22Rv1 (cell line): ENCODE results near the gene LRFN5.

ENCODE experiments used
- ZFX ChIP-seq: fragments of 450-650 bp; IDR thresholded peaks from 2 replicates; pipeline ENCODE4 v1.6.1; 2017; ENCODE audit warnings: antibody characterized with exemption, borderline replicate concordance
- TF ChIP-seq, protein P1 (sequence below): fragments of 450-650 bp; IDR thresholded peaks from 2 replicates; pipeline ENCODE4 v1.5.1; 2017; ENCODE audit warnings: mild to moderate bottlenecking

DNA sequence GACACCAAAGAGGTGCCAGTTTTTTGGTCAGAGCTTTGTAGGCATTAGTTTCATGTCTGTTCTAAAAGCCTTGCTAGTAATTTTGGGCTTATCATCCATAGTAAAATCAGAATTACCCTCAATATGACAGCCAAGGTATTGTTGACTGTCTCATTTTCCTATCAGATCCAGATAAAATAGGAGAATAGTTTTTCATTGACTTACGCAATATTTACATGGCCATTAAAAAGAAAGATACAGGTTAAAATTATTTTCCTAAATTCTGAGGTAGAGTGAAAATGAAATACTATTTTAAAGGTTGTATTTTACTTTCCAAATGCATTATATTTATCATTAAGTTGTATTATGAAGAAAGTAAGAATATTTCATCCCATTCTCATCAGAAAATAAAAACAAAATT lies 203.7 kb downstream of the LRFN5 start:
- TF ChIP-seq, protein P1, sequence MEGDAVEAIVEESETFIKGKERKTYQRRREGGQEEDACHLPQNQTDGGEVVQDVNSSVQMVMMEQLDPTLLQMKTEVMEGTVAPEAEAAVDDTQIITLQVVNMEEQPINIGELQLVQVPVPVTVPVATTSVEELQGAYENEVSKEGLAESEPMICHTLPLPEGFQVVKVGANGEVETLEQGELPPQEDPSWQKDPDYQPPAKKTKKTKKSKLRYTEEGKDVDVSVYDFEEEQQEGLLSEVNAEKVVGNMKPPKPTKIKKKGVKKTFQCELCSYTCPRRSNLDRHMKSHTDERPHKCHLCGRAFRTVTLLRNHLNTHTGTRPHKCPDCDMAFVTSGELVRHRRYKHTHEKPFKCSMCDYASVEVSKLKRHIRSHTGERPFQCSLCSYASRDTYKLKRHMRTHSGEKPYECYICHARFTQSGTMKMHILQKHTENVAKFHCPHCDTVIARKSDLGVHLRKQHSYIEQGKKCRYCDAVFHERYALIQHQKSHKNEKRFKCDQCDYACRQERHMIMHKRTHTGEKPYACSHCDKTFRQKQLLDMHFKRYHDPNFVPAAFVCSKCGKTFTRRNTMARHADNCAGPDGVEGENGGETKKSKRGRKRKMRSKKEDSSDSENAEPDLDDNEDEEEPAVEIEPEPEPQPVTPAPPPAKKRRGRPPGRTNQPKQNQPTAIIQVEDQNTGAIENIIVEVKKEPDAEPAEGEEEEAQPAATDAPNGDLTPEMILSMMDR: no peak
- TF ChIP-seq ZFX: no peak
